LHCN-M2 (cell line): ENCODE measurements around the gene EDC4. TPM values are rescaled to one million over a fixed set of nuclear protein-coding genes. Genes with fewer than 3 reads are reported as not detected.
"Not testable (repeated sequence)": the region's sequence is repeated elsewhere in the genome, so short reads cannot be mapped to it uniquely, and the experiment has no call there.

Source experiments
- DNase-seq: peaks from one replicate; pipeline ENCODE4 v3.0.0-alpha.2; 2012; ENCODE audit warnings: low read depth
- total RNA-seq: library from RNA; depleted of rRNA; stranded (reverse); fragments of >200 nt; gene quantifications from 2 replicates; pipeline ENCODE4 v1.2.3, GENCODE V29; 2014

The EDC4 gene
- total RNA-seq, 1 experiment from 2014 or later = 67.7 TPM

DNA sequence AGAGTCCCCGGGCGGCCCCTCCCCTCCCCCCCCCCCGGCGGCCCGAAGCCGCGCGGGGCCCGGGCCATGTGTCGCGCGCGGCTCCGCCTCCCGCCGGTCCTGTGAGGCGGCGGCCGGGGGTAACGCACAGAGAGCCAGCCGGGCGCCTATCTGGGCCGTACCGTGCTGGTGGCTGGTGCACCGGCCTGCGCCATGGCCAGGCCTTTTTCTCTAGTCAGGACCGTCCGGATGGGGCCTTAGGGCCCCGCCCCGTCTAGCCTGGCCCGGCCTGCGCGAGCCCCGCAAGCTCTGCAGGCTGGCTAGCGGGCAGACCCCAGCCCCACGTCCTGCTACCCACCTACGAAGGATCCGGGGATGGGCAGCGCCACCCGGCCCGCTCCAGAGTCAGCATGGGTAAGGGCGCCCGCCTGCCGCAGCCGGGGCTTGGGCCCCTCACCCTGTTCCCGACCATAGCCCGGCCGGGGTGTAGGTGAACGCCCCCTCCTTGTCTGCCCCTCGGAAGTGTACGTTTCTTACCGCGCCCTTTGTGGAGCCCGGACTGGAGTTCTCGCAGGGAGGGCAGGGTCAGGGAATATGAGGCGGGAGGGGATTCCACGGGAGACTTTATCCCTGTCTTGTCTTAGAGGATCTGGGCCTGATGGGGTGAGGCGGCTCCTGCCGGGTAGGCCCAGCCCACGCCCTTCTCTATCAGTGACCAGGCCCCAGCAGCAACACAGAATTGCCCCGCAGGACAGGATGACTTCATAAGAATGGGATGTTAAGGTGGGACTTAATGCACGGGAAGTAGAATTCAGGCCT, 25.6 kb upstream of the EDC4 start, which contains the start of gene CENPT:
Gene CENPT, minus strand, starts transcription at position 630 of the 798 bp plus-strand sequence. CDS start 13,834 bp downstream, outside the sequence.
- DNase-seq = peak; percentile 53

DNA sequence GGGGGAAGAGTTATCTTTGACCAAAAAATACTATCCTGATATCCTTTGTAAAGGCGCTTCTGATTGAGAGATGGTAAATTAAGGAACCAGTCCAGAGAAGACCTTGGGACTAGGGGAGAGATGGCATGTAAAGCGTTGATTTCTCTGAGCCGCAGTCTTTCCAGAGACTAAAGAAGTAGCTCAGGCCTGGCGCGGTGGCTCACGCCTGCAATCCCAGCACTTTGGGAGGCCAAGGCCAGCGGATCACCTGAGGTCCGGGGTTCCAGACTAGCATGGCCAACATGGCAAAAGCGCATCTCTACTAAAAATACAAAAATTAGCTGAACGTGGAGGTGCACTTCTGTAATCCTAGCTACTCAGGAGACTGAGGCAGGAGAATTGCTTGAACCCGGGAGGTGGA, 24.7 kb upstream of the EDC4 start:
- DNase-seq = no peak

DNA sequence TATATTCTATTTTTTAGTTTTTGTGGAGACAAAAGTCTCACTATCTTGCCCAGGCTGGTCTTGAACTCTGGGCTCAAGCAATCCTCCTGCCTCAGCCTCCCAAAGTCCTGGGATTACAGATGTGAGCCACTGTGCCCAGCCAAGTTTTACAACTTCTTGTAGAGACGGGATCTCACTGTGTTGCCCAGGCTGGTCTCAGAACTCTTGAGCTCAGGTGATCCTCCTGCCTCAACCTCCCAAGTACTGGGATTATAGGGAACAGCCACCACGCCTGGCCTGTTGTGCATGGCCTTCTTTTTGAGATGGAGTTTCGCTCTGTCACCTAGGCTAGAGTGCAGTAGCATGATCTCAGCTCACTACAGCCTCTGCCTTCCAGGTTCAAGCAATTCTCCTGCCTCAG, 19.2 kb upstream of the EDC4 start:
- DNase-seq = no peak

DNA sequence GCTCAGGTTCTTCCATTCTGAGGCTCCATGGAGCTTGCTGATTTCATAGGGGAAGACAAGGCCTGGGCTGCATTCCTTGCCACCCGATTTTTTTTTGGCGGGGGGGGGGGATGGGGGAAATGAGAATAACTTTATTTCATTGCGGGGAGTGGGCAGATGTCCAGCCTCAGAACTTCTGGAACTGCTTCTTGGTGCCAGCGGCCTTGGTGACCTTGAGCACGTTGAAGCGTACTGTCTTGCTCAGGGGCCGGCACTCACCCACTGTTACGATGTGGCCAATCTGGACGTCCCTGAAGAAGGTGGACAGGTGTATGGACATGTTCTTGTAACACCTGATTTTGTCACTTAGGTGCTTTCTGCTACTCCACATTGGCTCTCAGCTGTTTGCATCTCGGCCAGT, 17.1 kb upstream of the EDC4 start:
- no peak for DNase-seq

DNA sequence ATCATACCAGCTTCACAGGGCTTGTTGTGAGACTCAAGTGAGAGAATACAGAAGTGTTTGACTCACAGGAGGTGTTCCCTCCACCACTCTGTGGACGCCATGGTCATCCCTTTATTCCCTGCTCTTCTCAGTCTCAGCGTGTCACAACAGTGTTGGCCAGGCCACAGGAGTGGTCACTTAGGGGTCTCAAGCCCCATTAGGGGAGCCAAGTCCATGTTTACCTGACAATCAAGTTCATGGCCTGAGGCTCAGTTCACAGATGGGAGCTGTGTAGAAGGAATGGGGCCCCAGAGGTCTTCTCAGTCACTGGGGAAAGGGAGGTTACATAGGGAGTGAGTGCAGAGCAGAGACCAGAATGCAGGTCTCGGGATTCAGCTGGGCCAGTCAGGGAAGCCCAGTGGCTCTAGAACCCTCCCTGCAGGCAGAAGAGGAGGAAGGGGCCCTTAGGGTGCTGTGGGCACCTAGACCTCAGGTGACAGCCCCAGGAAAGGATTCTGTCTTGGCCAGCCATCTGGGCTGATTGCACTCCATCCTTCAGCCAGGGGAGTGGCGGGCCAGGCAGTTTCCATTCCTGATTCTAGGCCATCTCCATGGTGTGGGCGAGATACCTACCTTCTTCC, 15.8 kb upstream of the EDC4 start:
- DNase-seq = no peak

DNA sequence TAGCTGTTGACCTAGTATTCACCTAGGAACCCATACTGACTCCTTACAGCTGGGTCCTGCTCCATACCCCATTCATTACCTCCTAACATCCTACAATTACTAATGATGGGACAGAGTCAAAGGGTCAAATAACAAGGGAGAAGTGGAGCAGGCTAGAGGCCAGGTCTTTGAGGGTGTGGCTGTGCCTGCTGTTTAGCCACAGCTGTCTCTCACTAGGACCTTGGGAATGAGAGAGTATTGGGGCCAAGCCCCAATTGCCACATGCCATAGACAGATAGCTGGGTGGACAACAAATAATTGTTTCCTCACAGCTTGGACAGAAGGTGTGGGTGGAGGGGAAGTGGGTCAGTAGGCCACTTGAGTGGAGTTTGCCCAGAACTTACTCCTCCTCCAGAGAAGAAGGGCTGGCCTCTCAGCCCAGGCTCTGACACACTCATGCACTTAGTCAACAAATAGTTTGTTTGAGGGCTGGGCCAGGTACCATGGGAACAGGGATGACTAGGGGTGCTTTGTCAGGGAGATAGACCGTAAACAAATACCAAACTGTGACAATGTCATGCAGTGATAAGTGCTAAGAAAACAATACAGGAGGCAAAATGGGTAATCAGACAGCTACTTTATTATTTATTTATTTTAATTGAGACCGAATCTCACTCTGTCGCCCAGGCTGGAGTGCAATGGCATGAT, 15.2 kb upstream of the EDC4 start:
- peak; percentile 98 for DNase-seq

DNA sequence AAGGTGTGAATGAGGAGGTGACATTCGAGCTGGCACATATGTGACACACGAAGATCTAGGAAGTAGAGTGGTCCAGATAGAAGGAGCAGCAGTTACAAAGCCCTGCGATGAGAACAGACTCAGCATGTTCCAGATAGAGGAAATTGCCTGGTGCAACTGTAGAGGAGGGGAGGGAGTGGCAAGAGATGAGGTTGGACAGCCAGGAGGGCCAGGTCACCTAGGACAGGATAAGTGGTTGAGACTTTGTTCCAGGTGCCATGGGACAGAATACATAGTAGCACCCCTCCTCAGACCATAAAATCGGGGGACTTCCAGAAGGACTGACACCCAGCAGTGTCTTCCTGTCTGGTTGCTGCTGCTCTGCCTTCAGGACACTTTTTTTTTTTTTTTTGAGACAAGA, 14.4 kb upstream of the EDC4 start:
- DNase-seq = no peak

DNA sequence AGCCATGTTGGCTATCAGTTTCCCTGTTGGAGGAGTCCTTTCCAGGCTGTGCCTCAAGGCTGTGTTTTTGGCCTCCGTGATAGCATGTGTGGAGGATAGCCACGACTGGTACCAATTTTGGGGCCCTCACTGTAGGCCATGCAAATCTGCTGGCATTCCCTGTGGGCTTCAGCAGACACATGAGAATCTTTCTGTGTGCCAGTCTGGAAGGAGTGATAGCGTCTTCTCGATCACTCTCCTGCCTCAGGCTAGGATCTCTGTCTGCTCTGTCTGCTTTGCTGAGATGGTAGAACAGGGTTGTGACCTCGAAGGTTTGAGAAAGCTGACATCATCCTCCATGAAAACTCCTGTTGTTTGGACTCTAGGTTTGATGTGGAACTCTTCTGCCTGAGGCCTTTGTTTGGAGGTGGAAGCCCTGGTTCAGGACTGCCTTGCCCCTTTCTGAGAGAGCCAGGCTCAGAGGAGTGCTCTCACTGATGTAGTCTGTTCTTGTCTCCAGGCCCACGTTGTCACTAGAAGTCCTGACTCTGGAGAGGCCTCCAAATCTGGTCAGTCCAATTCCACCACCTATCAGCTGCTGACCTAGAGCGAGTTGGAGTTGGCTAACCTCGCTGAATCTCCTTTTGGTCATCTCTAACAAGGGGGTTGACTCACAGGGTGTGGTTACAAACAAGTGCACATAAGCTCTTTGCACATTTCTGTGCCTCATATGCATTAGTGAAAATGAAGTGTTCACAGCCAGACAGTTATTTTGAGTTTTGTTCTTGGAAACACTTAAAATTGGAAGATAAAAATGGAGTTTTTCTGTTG, 12.1 kb upstream of the EDC4 start:
- DNase-seq = peak; percentile 76

DNA sequence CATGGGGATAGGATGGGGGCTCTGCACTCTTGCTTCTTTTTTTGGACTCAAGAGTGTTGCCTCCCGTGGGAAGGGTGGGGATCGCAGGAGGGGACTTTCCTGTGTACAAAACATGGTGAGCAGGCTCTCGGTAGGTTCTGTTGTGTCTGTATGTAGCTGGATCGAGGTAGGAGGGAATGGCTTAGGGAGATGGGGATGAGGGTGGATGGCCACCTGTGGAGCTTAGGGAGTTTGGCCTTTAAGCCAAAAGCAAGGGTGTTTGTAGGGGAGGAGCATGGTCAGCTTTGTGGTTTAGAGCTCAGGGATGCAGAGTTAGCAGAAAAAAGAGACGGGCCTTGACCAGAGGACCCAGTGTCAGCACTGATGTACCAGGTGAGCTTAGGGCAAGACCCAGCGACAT, 11.0 kb upstream of the EDC4 start:
- no peak for DNase-seq

DNA sequence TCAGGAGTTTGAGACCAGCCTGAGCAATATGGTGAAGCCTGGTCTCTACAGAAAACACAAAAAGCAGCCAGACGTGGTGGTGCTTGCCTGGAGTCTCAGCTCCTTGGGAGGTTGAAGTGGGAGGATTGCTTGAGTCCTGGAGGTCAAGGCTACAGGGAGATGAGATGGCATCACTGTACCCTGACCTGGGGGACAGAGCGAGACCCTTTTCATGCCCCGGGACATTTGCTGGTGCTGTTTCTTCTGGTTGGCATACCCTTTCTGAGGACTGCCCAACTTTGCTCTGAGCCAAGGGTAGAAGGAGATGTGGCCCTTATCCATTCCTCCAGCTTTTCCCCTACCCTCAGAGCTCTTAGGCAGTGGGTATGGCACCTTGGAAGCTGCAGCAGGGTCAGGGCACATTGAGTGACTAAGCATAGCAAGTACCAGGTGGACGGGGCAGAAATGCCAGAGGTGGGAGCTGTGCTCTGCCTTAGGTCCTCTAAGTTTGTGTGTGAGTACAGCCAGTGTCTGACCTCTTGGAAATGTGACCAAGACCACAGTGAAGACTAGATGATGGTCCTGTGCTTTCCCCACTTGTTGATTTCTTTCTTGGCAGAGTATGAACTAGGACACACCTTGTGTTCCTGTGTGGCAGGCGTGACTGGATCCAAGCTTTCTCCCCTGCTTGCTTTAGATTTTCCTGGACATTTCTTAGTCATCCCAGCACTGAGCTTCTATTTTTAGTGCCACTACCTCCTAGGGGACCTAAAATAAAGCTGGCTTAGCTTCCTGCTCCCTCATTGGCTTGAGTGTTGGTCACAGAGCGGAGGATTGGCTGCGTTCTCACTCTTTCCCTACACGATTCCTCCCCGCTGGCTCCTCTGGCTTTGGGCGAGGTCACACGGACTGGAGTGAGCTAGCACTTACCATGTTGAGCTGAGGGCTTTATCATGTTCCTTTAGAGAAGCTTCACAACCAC, 9.9 kb upstream of the EDC4 start:
- DNase-seq = peak; percentile 90

DNA sequence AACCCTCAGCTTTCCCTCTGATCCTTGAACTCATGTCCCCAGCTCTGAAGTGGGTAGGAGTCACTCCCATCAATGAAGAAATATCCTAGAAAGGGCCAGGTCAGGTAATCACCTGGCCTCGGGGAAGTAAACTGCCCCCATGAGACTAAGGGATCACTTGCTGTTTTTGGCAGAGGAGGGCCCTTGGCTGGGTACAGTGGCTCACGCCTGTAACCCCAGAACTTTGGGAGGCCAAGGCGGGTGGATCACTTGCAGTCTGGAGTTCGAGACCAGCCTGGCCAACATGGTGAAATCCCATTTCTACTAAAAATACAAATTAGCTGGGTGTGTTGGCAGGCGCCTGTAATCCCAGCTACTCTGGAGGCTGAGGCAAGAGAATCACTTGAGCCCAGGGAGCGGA, 8.8 kb upstream of the EDC4 start:
- DNase-seq = not testable (repeated sequence)

DNA sequence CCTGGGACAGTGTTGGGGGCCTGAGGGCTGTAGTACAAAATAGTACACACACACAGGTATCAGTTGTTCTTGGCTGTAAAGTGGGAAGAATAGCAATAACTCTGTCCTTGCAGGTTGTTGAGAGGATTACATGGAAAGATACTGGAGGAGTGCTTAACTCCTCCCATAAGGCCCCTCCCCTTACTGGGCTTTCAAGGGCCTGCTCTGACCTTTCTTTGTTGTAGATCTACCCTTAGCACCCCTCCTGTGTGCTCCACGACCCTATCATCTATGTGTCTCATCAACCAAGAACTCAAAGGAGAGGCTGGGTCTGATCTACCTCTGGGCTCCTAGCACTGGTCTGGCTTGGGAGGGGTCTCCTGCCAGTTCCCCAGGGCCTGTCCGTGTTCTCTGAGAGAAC, 8.3 kb upstream of the EDC4 start:
- no peak for DNase-seq

DNA sequence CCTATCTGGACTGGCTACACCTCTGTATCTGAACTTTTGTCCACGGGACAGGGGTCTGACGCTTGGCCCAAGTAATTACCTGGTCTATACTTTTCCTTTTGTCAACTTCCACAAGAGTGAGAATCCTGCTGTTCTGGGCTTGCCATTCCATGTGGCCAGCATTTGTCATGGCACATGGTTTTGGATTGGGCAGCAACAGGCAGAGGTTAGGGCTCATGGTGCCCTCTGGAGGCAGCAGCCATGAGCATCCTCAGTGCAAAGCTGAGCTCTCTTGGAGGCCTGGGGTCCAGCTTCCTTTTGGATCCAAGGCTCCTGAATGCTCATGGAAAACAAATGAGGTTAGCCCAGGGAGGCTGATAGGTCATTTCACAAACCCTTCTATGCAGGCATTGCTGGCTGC, 7.5 kb upstream of the EDC4 start:
- peak; percentile 63 for DNase-seq

DNA sequence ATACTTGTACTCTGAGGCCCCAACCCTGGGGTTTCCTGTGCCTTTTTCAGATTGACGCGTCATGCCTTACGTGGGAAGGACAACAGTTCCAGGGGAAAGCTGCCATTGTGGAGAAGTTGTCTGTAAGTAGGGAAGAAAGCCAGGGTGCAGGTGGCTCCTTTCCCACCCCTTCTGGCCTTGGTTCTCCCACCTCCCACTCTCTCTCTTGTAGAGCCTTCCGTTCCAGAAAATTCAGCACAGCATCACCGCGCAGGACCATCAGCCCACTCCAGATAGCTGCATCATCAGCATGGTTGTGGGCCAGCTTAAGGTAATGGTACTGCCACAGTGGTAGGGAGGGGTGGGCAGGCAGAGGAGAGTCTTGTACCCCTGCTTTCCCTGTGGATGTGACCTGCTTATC, 4.6 kb upstream of the EDC4 start:
- no peak for DNase-seq

DNA sequence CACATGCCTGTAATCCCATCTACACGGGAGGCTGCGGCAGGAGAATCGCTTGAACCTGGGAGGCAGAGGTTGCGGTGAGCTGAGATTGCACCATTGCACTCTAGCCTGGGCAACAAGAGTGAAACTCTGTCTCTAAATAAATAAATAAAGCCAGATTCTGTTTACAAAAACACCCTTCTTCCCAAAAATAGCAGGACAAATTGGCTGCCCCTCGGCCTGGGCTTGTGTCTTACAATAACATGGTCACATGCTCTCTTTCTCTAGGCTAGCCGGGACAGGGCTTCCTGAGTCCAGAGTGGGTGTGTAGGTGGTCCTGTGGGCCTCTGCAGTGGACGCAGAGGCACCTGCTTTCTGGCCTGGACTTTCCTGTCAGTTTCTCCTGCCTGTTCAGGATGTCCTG, 3.2 kb upstream of the EDC4 start:
- DNase-seq = no peak

DNA sequence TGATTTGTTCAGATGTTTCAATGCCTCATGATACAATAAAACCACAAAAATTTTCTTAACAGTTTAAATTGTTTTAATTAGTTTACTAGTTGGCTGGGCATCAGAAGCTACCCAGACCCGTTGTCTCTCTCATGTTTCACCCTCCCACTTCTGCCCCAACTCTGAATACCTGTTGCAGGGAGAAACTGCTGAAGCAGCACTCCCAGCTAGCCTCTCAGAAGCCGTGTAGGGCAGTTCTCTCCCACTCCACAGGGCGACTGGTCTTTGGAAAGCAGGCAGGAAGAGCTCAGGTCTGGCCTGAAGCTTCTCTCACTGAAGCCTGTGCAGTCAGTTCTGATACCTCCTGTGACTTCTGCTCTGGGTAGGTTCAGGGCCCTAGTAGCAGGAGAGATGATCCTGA, 1.6 kb upstream of the EDC4 start:
- no peak for DNase-seq

DNA sequence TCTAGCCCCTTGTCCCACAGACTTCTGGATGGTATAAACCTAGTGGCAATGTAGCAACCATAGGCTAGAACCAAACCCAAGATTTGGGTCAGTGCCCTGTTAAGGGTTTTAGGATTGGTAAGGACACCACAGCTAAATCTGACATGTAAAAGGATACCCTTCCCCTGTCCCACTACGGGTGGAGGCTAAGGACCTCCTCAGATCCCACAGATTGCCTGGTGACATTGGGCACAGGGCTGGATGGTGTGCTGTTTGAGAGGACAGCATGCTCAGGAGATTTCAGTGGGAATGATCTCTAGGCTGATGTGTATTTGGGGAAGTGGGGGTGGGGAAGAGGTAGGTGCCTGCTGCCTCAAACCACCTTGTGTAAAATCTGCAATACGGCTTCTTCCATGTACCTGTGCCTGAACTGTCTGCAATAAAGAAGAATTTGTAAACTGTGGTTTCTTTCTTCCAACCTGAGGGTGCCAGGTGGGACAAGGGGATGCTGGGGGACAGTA, 671 bp upstream of the EDC4 start:
- no peak for DNase-seq

DNA sequence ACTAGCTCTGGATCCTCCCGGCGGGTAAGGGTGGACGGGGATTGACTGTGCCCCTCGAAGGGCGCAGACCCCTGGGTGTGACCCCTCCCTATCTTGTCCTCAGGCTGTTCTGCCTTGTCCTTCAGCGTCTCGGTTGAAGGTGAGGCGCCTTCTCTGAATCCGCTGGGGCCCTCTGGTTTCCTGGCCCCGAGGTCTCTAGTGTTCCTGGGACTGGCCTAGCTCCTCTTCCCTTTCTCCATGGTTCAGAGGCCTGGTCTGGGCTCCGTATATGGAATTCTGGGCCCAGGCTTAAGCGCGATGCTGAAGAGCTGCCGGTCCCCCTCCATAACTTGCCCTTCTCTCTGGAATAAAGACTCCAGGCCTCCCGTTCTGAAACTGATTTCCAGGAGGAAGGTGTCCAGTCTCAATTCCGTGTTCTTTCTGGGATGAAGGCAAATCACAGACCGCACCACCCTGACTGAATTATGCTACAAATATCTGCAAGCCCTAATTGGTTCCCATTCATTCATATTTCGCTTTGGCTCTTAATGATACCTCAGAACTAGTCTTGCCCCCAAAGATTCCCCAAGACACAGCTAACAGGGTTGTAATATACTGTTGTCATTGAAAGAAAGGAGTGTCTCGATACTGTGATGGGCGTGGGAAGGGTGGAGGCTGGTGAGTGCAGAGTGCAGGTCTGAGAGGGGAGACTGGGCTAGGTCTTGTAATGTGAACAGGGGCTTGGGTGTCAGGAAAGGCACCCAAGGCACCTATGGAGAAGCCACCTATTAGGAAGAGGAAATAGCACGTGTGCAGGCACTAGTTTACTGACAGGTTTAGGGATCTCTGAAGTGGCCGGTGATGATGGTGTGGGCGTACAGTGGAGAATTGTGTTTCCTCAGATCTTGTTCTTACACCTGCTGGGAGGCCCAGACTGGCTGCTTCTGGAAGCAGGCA, 851 bp downstream of the EDC4 start:
- DNase-seq = no peak

DNA sequence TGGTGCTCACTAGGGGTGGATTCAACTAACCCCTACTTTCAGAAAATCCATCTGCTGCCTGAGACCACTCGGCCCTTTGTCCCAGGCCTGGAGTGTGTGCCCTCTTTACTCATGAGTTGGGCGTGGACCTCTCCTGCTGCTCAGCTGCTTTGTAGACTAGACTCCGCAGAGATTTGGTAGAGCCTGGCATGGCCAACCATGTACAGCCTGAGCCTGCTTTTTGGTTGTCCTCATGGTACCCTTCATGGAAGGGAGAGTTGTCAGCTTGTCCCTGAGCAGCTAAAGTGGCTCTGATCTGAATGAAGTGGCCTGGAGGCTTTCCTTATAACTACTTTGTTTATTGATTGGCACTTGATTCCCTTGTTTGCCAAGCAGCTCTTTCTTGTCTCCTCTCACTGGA, 1.5 kb downstream of the EDC4 start:
- no peak for DNase-seq
